HUDEP-2 (cell line): Measurements from ENCODE around the gene RABIF.

ENCODE experiments used
- DNase-seq, 76 experiments: peaks; one replicate each; lab custom pipeline; 2025; ENCODE audit not compliant: unreplicated experiment in 76 of 76; lab: John Stamatoyannopoulos, UW

Gene RABIF

DNA sequence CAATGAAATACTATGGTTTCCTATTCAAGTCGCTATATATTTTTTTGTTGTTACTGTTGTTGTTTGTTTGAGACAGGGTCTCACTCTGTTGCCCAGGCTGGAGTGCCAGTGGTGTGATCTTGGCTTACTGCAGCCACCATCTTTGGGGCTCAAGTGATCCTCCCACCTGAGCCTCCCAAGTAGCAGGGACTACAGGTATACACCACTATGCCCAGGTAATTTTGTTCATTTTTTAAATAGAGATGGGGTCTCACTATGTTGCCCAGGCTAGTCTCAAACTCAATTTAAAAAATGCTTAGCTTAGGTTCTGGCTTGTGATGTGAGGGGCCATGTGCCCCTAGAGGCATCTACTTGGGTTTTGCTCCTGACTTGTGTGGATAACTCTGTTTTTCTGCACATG is 9.8 kb downstream of the RABIF start:
- DNase-seq = no peak

GRCh38 chr1:202873026-202873425 is 15.9 kb downstream of the RABIF start:
- DNase-seq = no peak

GRCh38 chr1:202871367-202871766 is 17.6 kb downstream of the RABIF start:
- no peak for DNase-seq

- DNase-seq = no peak
Observed at GRCh38 chr1:202862679-202863560, 26.0 kb downstream of the RABIF start.

DNA sequence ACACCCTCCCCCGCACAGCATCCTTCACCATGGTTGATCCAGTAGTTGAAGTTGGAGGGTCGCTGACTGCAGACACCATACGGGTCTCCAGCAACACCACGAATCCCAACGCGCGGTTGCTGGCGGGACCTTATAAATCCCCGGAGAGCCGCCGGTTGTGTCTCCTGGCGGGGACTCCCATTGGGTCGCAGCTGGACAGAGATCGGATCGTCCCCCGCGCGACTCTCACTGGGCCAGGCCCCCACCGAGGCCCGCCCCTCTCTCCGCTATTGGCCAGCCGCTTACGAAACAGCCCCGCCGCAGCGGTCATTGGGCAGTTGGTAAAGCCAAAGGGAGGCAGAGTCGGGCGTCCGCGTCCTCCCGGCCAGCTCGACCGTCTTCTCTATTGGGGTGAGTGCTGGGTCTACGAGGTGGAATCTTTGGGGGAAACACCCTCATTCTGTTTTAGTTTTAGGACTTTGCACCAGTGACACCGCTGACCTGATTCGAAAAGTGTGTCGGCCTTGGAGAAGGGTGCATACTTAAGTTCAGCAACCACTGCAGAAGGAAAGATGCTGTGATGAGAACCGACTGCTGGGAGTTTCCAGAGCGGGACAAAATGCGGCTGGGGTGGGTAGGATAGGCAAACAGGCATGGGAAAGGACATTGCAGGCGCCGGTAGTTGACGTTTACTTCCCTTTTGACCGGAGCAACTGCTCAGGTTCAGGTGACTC is 27.4 kb downstream of the RABIF start:
- peak in 55 of 76 experiments; percentile 8 to 74 (median 48) for DNase-seq

GRCh38 chr1:202860744-202861419 is 28.1 kb downstream of the RABIF start:
- DNase-seq = peak in 6 of 76 experiments; percentile 5 to 17 (median 8)

DNA sequence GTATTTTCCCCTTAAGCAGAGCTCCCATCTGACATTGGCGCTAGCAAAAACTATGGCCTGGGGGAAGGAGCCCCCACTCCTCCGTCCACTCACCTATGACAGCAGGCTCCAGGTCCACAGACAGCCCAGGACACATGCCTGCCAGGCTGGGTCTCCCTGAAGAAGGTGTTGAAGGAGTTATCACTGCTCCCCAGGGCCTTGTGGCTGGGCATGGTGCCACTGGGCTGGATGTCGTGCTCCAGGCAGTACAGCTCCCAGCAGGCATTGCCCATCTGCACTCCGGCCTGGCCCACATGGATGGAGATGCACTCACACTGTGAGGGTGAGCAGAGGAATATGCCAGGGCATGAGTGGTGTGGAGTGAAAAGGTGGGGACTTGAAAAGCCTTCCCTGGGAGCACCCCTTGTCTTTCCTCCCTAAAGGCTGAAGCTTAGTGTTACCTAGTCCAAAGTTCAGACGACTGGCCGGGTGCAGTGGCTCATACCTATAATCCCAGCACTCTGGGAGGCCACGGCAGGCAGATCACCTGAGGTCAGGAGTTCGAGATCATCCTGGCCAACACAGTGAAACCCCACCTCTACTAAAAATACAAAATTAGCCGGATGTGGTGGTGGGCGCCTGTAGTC is 30.0 kb downstream of the RABIF start:
- peak in 57 of 76 experiments; percentile 8 to 70 (median 42) for DNase-seq

GRCh38 chr1:202858331-202858730 is 30.6 kb downstream of the RABIF start:
- no peak for DNase-seq

DNA sequence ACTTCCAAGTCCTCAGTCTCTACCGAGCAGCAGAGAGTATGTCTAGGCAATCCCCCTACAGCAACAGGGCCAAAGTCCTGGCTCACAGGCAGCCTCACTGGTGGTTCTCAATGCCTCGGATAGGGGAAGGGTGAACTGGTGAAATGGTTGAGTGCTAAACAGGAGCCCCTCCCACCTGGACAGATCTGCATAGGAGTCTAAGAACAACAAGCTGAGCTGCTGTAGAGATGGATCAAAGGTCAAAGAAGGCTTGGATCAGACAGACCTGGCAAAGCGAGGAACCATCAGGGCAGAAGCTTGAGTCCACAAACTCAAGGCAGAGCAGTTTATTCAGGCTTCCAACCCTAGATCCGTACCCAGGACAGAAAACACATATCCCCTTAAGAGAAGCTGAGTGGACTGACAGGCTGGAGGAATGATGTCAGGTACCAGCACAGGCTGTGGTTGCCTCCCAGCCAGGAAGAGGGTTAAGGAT is 31.8 kb downstream of the RABIF start:
- no peak for DNase-seq

DNA sequence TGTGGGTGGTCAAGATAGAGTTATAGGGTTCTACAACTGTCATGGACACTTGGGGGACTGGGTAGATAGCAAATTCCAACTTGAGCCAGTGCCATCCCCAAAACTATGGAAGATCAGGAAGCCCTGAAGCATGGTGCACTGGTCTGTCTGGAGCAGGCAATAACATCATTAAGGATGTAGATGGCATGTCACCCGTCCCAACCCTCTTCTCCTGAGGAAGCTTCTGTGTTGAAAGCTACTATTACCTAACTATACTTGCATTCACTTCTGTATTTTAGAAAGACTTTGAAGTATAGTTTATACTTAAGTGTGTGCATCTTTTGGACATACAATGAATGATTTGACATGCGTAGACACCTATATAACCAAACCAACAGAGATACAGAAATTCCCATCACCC is 32.9 kb downstream of the RABIF start:
- no peak for DNase-seq

DNA sequence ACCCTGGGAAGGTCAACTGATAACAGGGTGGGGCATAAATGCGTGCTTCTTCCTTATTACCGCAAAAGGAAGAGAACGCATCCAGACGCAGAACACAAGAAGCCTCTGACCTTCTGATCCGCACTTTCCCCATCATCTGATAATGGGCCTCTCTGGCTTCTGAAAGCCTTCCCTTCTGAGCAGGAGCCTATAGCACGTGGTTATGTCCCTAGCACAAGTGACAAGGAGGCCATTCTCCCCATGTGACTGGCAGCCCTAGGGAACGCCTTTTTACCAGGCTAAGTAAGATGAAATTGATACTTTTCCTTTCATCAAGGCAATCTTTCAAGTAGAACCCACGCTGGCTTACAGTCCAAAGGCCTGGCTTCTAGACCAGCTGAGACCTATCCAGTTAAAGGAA is 34.2 kb downstream of the RABIF start:
- DNase-seq = no peak

DNA sequence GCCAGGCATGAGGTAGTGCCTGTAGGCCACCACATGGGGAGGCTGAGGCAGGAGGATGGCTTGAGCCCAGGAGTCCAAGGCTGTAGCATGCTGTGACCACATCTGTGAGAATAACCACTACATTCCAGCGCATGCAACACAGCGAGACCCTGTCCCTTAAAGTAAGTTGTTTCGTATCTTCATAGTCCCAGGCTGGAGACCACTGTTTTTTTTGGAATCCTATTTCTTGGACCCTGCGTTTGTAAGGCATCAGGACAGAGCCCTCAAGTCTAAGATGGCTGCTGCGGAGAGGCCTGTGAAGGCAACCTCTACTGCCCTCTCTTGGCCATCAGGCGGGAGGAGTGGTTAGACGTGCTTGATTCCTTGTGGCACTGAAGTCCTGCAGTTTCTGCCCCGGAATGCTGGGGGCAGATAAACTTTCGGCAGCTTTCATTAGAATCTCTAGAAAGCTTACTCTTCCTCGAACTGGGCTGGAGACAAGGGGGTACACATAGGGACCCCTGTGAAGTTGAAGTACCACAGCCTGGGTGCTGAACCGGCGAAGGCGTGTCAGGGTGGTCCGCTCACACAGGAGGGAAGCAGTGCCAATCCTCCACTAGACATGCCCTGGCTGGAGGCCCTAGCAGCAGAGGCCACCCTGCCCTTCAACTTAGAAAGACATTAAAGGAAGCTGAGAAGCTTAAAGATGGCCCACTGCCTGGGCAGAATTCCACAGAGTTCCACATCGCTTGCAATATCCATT is 36.6 kb downstream of the RABIF start:
- peak in 52 of 76 experiments; percentile 7 to 77 (median 34) for DNase-seq

DNA sequence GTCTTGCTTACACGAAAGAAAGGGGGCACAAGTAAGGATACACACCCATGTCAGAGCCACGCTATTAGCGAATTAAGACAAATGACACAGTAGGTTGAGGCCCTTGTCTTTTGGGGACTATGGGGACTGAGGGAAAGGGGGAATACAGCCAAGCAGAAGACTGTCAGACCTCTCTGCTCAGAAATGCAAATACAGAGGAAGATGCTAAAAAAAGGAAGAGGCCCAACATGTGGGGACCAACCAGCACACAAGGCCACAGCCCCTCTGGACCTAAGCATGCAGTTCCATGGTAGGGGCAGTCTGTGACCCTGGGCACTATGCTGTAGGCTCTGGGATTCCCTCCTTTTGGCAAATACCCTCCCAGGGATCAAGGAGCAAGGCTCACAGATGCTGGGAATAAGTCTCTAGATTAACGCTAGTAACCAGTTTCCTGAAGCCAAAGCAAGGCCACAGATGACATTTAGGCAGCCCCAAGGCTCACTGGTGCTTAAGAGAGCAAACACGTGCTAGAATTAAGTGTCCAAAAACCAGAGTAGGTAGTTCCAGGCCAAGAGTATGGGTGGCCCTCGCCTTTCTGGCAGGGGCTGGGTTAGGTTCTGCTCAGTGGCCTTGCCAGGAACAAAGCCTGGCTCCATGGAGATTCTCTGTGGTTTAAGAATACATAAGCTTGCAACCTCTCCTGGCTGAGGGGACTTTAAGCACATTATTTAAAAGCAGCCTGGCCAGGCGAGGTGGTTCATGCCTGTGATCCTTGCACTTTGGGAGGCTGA is 38.2 kb downstream of the RABIF start:
- DNase-seq = no peak

DNA sequence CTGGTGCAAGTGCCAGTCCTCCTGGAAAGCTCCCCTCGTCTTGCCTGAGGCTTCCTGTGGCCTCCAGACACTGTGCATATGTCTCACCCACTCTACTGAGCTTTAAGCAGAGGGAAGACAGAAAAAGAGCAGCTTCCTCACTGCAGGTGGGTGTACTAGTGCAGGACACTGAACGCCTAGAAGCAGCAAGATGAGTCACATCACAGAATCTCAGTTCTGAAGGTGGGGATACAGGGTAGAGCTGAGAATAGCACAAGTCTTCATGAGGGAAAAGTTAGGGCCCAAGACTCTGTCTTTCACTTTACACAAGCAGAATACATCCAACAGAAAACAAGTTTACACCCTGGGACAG is 40.8 kb downstream of the RABIF start:
- no peak for DNase-seq

DNA sequence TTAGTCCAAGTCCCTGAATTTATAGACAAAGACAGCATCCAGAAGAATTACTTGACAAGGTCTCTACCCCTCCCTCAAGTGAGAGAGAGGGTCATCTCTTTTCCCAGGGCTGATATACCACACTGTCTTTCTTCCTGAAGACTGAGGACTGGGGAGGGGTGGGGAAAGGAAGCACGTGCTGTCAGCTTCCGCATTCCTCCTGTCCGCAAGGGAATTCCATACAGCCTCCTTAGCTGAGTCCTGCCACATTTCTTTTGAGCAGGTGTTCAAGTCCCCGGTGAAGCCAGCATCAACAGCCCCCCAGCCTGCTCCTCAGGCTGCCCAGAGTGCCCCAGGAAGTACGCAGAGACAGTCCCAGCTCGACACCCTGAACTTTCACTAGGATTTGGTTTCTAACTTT is 44.0 kb downstream of the RABIF start:
- no peak for DNase-seq

DNA sequence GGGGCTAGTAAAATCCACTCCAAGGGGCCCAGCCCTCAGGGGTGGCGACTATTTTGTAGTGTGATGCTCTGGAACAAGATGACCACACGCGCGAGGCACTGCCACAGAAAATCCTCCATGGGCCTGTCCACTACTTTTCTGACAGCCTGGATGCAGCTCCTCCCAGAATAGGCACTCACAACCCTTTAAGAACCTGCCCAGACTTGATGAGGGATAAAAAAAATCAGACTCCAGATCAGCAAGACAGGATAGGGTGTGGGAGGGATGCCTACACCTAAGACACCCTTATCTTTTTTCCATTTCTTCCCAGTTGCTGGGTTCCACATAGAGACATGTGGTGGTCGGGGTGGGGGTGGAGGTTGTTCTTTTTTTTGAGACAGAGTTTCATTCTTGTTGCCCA is 44.7 kb downstream of the RABIF start:
- no peak for DNase-seq

GRCh38 chr1:202843081-202843480 is 45.9 kb downstream of the RABIF start:
- no peak for DNase-seq

GRCh38 chr1:202837746-202838262 is 51.1 kb downstream of the RABIF start:
- no peak for DNase-seq
